ENCODE measurements around the gene ACSL3.

Gene ACSL3

GRCh38 chr2:222928335-222928734 is 67.5 kb downstream of the ACSL3 start:
- no peaks in the 10 kb centered on the region for H3K9me3 ChIP-seq
- intact Hi-C loops (cut with DNase I; ENCODE audit: low total_unique reads) = no loop called here
- no peak for TF ChIP-seq CTCF (IDR thresholded peaks at IDR 0.05)
- no peak overlapping the region for H3K27ac ChIP-seq
- H3K27me3 ChIP-seq = no peaks in the 10 kb centered on the region
- no peaks in the 10 kb centered on the region for H3K4me1 ChIP-seq
- H3K4me3 ChIP-seq = no peak overlapping the region
- no peak for DNase-seq
- H3K36me3 ChIP-seq = peaks cover 39 to 51% (median 46%) of the 10 kb centered on the region in 3 donors

- intact Hi-C loops (cut with DNase I; ENCODE audit: low total_unique reads) = no loop called here
- no peaks in the 10 kb centered on the region for H3K27me3 ChIP-seq
- no peaks in the 10 kb centered on the region for H3K4me1 ChIP-seq
- no peaks in the 10 kb centered on the region for H3K9me3 ChIP-seq
- H3K36me3 ChIP-seq = peaks cover 38 to 55% (median 49%) of the 10 kb centered on the region in 3 donors
- H3K4me3 ChIP-seq = no peak overlapping the region
- no peak for DNase-seq
- H3K27ac ChIP-seq = no peak overlapping the region
- no peak for TF ChIP-seq CTCF (IDR thresholded peaks at IDR 0.05)
These were observed 70.0 kb downstream of the ACSL3 start for GRCh38 chr2:222930862-222931261.

GRCh38 chr2:222931659-222932058 is 70.8 kb downstream of the ACSL3 start:
- peaks cover 46 to 59% (median 56%) of the 10 kb centered on the region in 3 donors for H3K36me3 ChIP-seq
- DNase-seq = no peak
- intact Hi-C loops (cut with DNase I; ENCODE audit: low total_unique reads) = no loop called here
- H3K9me3 ChIP-seq = no peaks in the 10 kb centered on the region
- TF ChIP-seq CTCF (IDR thresholded peaks at IDR 0.05) = no peak
- H3K4me3 ChIP-seq = no peak overlapping the region
- no peaks in the 10 kb centered on the region for H3K27me3 ChIP-seq
- H3K4me1 ChIP-seq = no peaks in the 10 kb centered on the region
- H3K27ac ChIP-seq = no peak overlapping the region

GRCh38 chr2:222933458-222933857 is 72.6 kb downstream of the ACSL3 start:
- Histone ChIP-seq H3K27me3 (no peaks in the 10 kb centered on the region), H3K36me3 (peaks cover 63 to 73% (median 64%) of the 10 kb centered on the region in 3 donors), H3K4me1 (no peaks in the 10 kb centered on the region), H3K9me3 (peaks cover 0 to 7% (median 2%) of the 10 kb centered on the region in 3 donors), H3K4me3 (no peak overlapping the region), H3K27ac (no peak overlapping the region)
- DNase-seq = no peak
- TF ChIP-seq CTCF (IDR thresholded peaks at IDR 0.05) = no peak
- intact Hi-C loops (cut with DNase I; ENCODE audit: low total_unique reads) = no loop called here

GRCh38 chr2:222935688-222936298 is 75.0 kb downstream of the ACSL3 start:
- Histone ChIP-seq H3K27me3 (no peaks in the 10 kb centered on the region), H3K4me3 (no peak overlapping the region), H3K36me3 (peaks cover 72 to 86% (median 84%) of the 10 kb centered on the region in 3 donors), H3K27ac (no peak overlapping the region), H3K4me1 (no peaks in the 10 kb centered on the region), H3K9me3 (peaks cover 0 to 11% (median 10%) of the 10 kb centered on the region in 3 donors)
- no peak for DNase-seq
- intact Hi-C loops (cut with DNase I; ENCODE audit: low total_unique reads) = no loop called here
- TF ChIP-seq CTCF (IDR thresholded peaks at IDR 0.05) = no peak
